GM19035 (cell line): ENCODE data around the gene SOD3.

Experiments
- ATAC-seq: cut with Tn5 transposase; IDR thresholded peaks from one replicate; pipeline ENCODE4 v1.9.1; 2021; ENCODE audit not compliant: unreplicated experiment

The SOD3 gene, protein sequence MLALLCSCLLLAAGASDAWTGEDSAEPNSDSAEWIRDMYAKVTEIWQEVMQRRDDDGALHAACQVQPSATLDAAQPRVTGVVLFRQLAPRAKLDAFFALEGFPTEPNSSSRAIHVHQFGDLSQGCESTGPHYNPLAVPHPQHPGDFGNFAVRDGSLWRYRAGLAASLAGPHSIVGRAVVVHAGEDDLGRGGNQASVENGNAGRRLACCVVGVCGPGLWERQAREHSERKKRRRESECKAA

DNA sequence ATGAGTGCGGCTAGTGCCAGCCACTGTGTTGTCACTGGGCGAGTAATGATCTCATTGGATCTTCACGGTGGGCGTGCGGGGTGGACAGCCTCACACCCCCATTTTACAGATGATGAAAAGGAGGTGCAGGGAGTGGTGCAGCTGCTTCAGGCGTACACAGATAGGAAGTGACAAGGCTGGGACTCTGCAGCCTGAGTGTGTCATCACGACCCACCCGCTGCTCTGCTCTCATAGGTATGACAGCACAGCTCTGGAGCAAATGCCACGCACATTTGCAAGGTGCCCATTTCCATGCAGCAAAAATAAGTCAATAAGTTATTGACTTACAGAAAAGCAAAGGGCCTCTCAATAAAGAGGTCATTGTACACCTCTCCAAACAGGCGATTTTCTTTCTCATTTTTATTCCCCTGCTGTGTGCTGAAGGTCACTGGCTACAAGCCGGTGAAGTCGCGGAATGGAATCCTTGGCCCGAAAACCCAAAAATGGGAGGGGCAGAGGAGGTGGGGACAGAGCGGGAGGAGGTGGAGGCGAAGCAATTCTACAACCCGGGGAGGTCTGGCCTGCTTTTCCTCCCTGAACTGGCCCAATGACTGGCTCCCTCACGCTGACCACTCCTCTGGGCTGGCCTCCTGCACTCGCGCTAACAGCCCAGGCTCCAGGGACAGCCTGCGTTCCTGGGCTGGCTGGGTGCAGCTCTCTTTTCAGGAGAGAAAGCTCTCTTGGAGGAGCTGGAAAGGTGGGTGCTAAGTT, at the start of gene SOD3:
SOD3 (plus strand) TSS at position 658 of the 750 bp plus-strand sequence. CDS start 3,949 bp downstream, outside the sequence.
- no peak for ATAC-seq

DNA sequence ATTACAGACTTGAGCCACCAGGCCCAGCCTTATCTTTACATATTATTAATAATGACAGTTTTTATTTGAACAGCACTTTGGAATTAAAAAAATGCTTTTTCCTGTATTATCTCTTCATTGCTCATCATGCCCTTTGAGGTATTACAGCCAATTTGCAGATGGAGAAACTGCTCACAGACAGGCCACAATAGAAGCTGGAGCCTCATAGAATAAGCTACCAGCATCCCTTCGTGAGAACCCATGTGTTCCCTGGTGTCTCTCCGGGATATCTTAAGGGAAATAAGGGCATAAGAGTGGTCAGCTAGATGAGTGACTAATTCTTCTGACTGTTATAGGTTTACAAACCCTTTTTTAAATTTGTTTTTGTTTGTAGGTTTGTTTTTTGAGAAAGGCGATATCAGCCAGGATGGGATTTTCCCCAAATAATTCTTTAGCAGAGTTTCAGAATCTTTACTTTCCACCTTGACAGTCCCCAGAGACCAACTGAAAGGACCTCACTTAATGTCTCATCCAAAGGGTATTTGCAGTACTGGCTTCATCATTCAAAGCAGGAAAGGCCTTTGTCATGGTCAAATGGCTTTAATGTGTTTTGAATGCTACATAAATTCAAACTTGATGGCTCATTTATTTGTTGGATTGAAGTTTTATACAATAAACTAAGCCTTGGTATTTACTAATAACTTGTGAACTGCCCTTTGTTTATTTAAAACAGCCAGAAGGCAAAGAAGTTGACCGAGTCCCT, 48.0 kb upstream of the SOD3 start:
- no peak for ATAC-seq

DNA sequence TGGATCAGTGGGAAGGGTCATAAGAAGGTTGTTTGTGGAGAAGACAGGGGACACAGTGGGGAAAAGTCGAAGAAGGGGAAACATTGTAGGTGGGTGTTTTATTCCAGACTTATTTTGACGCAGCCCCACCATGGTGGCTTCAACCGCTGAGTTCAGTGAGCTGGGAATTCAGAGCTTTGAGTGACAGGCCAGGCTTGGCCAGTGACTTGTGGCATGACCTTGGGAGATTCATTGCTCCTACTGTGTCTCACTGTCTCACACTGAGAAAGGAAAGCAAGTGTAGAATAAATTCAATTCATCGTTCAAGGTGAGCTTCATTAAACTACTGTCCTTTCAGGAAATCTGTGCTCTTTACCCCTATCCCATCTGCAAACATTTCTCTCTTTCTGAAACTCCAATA, 47.4 kb upstream of the SOD3 start:
- no peak for ATAC-seq

DNA sequence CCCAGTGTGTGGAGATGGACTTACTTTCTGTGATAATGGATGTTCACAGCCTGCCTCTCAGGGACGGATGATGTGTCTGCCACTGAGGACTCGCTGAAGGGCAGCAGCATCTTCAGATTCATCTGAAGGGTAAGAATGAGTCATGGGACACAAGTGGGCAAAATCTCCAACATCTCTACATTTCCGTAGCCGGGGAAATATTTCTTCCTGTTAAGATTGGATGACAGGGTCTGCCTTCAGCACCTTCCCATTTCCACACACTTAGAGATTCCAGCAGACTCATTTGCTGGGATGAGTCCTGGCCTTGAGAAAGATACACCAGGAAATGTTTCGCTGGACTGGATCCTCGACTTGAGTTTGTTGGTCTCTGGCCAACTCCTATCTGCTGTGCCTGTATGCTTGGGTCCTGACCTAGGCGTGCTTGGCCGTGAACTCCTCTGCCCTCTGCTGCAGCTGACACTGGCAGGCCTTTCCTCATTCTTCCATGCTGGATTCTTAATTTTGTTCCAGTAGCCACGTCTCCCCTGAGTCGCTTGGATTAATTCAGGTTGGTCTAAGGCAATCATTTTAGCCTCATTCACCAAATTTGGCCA, 46.5 kb upstream of the SOD3 start:
- ATAC-seq: no peak

DNA sequence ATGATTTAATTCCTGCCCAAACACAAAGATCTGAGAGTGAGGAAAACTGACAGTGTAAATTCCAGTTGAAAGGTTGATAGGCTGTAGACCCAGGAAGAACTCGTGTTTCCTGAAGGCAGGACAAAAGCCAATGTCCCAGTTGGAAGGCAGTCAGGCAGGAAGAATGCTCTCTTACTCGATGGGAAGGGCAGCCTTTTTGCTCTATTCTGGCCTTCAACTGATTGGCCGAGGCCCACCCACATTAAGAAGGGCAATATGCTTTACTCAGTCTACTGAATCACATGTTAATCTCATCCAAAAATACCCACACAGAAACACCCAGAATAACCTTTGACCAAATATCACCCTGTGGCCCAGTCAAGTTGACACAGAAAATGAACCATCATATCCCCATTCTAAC, 45.3 kb upstream of the SOD3 start:
- ATAC-seq: no peak

- ATAC-seq: no peak
These were observed 43.3 kb upstream of the SOD3 start for GRCh38 chr4:24751926-24752539.

DNA sequence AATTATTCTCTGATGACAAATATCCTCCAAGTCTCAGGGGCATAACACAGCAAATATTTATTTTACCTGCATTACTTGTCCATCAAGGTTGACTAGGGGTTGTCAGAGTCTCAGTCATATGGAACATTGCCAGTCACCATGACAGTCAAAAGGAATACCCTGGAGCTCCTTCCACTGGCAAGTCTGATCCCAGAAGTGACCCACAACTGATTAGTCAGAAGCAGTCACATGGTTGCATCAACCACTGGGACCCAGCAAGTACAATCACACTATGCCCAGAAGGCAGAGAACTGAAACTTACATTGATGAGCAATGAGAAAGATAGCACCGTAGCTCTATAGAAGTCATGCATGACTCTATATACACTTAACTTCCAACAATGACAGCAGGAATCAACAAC, 41.9 kb upstream of the SOD3 start:
- ATAC-seq: no peak

- no peak for ATAC-seq
These were observed 40.8 kb upstream of the SOD3 start for GRCh38 chr4:24754571-24754970.

GRCh38 chr4:24763631-24764297, 31.6 kb upstream of the SOD3 start:
- no peak for ATAC-seq

DNA sequence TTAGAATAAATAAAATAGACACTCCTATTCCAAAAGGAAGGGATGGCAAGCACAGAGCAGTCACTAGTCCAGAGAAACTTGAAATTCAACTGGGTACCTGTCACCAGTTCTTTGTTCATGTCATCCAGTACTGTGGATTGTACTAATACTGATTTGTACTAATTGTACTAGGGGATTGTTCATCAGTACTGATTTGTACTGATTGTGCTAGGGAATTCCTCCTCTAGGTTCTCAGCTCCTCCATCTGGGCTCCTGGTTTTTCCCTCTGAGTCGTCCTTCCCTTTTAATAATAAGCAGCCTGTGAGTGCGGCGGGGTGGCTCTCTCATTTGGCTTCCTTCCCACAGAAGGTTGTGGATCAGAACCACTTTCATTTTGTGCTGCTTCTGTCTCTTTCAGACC, 31.0 kb upstream of the SOD3 start:
- ATAC-seq: no peak

DNA sequence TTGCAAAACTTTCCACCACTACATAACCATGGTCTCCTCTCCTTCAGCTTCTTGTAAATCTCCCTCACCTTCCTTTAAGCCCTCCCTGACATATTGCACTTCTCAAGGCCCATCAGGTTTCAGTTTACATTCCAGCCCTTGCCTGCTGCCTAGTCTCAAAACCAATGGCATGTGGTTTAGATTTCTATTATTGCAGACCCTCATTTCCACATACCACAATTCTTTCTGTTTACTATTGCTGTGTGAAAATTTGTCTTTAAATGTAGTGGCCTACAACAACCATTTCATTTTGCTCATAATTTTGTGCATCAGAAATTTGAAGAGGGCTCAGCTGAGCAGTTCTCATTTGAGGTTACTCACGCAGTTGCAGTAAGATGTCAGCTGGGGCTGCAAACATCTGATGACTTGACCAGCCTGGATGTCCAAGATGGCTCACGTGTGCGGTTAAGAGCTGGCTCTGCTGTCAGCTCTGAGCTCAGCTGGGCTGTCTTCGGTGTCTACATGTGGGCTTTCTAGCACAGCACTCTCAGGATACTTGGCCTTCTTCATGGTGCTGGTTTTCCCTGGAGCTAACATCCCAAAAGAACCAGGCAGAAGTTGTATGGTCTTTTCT, 29.9 kb upstream of the SOD3 start:
- ATAC-seq: no peak

GRCh38 chr4:24768006-24768405, 27.4 kb upstream of the SOD3 start:
- ATAC-seq: no peak

GRCh38 chr4:24768604-24769003, 26.8 kb upstream of the SOD3 start:
- ATAC-seq: peak; percentile 75

GRCh38 chr4:24769571-24769970, 25.8 kb upstream of the SOD3 start:
- no peak for ATAC-seq

DNA sequence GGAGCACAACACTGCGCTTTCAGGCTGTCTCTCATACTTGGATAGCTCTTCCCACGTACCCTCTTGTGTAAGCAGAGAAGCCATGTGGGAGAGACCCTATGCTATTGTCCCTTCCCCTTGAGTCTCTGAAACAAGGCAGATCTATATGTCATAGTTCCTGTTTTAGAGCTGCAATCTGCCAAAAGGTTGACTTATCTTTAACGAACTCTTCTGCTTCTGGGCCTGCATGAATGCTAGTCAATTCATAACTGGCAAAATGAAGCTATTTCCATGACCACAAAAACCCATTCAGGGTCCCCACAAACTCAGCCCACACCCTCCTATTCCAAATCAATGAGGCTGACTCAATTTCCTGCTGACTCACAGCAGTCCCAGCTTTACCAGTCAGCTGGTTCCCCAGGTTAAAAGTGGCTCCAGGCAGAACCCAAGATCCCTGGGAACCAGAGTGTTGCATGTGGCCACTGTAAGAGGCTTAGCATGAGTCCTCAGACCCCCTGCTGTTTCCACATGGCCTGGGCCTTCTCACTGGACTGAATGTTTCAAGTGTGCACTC, 25.3 kb upstream of the SOD3 start:
- peak; percentile 61 for ATAC-seq

DNA sequence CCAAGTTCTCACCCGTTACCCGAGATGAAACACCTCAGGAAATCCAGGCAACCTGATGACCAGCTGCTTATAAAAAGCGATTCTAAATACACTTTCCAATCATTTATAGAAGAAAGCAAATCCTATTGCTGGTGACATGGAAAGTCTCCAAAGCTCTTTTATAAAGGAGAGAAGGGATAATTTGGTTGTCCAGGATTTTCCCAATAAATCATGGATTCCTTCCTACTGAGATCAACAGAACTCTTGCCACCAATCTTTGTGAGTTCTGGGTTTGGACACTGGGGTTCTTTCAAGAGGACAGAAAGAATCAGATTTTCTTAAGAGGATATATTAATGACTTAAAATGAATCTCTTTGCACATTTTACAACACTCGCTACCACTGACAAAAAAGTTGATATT, 24.7 kb upstream of the SOD3 start:
- no peak for ATAC-seq

GRCh38 chr4:24771241-24771640, 24.1 kb upstream of the SOD3 start:
- ATAC-seq: no peak

DNA sequence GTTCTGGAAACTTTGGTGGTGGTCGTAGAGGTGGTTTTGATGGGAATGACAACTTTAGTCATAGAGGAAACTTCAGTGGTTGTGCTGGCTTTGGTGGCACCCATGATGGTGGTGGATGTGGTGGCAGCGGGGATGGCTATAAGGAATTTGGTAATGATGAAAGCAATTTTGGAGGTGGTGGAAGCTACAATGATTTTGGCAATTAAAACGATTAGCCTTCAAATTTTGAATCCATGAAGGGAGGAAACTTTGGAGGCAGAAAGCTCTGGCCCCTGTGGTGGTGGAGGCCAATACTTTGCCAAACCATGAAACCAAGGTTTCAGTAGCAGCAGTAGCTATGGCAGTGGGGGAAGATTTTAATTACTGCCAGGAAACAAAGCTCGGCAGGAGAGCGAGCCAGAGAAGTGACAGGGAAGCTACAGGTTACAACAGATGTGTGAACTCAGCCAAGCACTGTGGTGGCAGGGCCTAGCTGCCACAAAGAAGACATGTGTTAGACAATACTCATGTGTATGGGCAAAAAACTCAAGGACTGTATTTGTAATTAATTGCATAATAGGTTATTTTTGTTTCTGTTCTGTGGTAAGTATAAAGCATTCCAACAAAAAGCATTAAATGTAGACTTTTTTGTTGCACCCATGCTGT, 23.2 kb upstream of the SOD3 start:
- ATAC-seq: no peak

GRCh38 chr4:24772952-24773351, 22.4 kb upstream of the SOD3 start:
- no peak for ATAC-seq
